NCI-H1930 (cell line): ENCODE results near the gene CALHM1.
A peak's percentile ranks its signal among the peaks of the same experiment; 100 is the strongest.
"Not testable (repeated sequence)": the region's sequence is repeated elsewhere in the genome, so short reads cannot be mapped to it uniquely, and the experiment has no call there.

Source experiments
- DNase-seq, 2 experiments: peaks; one replicate each; lab custom pipeline; 2025; lab: John Stamatoyannopoulos, UW

Gene CALHM1

GRCh38 chr10:103486635-103487409 lies 28.1 kb upstream of the CALHM1 start:
- not testable (repeated sequence) for DNase-seq

GRCh38 chr10:103481974-103482531 lies 23.4 kb upstream of the CALHM1 start:
- DNase-seq: peak; percentile 22 to 27

DNA sequence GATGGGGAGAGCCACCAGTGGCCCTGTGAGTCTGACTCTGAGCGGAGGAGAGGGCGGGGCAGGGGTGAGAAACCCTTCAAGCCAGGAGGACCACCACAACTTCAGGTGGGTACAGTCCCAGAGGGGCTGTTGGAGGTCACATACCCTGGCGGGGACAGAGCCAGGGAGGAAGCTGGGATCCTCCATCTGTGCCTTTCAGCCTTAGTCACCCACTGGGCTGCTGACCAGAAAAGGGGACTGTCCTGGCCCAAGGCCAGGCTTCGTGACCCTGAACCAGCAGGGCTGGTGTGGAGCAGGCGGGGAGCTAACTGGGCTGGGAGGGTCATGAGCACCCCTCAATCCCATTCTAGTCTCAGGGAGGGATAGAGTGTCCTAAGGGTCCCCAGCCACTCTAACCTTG lies 21.8 kb upstream of the CALHM1 start:
- no peak for DNase-seq

- no peak for DNase-seq
Measured at GRCh38 chr10:103479135-103479534, 20.4 kb upstream of the CALHM1 start, which contains the start of gene CALHM3. TSS of gene CALHM3 (minus strand) at chr10:103479240. CDS start at chr10:103479032, 208 bp downstream.

DNA sequence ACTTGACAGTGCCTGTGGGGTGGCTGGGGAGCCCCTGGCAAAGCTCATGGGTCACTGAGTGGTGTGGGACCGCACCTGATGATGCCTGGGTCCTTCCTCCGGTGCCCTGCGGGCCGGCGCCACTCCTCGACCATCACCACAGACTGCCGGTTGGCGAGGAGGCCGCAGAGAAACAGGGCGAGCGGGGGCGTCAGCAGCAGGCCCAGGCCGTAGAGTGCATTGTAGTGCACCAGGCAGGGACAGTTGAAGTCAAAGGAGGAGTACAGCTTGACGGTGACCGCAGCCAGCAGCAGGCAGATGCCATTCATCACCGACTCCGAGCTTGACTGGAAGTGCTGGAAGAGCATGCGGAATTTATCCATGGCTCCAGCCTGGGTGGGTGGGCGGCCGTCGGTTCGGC lies 20.0 kb upstream of the CALHM1 start:
- DNase-seq: no peak

DNA sequence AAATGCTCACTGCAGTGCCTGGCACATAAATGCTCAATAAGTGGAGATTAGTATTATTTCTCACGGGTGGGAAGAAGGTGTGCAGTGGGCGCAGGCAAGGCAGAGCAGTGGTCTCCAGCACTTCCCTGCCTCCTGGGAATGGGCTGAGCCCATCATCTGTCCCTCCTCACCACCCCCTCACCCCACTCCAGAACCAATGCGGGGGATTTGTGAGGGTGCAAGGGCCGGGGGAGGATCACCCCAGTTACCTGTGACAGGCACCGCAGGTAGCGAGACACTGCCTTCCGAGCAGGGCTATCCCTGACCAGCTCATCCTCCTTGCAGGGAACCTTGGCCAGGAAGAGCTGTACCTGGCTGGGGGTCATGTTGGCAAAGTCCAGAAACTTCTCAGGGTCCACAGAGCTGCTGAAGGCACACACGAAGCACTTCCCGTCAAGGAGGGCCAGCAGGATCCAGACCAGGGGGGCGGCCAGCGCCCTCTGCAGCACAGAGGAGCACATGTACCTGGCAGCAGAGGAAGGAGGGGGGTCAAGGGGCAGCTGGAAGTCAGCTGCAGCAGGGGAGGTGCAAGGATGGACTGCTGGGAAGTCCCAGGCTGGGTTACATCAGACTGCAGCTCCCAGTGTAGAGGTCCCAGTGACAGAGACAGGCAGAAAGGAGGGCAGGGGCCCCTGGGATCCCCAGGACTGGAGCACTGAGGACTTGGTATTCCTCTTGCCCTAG lies 17.5 kb upstream of the CALHM1 start:
- DNase-seq: no peak

- no peak for DNase-seq
Measured at GRCh38 chr10:103475437-103475836, 16.7 kb upstream of the CALHM1 start.

DNA sequence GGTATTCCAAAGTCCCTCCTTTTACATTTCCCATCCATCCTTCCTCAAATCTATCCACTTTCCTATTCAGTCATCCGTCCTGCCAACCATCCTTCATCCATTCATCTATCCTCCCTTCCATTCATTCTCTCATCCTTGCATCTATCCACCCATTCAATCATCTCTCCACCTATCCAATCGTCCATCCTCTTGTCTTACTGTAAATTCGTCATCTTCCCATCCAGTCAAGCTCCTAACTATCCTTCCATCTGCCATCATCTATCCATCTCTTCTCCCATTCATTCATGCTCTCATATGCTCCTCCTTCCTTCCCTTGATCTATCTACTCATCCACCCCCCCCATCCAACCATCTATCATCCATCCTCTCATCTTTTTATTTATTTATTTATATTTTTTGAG lies 15.4 kb upstream of the CALHM1 start:
- DNase-seq: no peak

DNA sequence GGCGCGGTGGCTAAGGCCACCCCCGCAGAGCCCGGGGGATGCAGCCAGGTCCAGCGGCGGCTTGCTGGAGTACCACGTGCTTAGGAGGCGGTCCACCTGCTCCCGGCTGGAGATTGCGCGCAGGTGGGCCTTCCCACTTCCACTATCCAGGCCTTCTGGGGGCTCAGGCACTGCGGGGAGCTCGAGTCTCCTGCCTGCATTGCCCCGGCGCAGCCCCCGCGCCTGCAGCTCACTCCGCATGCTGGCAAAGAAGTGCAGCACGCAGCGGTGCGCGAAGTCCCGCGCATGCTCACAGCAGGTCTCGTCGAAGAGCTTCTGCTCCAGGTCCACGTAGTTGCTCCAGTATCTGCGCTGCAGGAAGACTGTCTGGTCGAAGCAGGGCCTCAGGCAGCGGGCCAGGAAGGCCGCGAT lies 14.6 kb upstream of the CALHM1 start:
- no peak for DNase-seq

DNA sequence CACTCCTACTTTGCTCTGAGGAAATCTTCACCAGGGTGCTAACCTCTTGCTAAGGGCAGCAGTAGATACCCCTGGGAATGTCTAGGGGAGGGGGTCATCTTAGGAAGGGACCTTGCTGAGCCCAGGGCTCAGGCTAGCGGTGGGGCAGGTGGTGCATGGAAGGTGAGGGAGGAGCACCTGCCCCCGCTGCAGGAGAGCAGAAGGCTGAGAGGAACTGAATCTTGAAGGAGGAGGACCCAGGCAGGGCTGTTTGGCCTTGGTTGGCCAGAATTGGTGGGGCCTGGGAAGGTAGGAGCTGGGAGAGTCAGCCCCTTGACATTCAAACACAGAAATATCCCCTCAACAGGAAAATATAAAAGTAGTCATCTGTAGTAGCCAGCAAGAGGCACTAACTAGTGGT lies 13.3 kb upstream of the CALHM1 start:
- DNase-seq: no peak

DNA sequence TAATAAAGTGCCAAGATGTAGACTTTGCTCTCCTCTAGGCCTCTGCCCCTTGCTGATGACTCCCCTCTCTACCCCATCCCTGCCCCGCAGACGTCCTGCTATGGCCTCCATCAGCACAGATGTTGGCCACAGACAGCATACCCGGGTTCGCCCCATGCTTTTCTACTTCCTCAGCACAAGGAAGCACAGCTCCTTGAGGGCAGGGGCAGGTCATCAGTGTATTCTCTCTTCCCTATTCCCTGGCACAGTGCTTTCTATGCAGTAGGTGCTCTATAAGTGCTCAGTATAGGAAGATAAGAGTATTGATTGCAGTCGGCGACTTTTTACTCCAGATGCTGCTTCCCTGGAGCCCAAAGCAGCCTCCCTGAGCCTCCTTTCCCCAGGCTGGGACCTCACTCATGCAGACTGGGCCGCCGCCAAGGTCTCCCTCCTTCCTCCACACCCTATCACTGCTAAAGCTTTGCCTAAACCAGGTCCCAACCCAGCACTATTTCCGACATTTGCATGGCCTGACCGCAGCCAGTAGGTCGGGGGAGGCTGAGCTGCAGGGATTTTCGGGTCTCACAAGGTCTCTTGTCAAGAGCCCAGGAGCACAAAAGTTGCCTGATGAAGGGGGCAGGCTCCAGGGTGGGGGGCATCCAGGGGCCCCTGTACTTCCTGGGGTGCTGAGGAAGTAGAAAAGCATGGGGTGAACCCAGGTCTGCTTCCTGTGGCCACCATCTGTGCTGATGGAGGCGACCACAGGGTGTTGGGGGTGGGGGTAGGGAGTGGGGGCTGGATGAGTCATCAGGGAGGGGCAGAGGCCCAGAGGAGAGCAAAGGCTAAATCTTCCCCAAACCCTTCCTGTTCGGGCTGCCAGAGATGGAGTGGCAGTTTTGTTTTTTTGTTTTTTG lies 12.3 kb upstream of the CALHM1 start:
- no peak for DNase-seq

- no peak for DNase-seq
Measured at GRCh38 chr10:103469201-103469600, 10.5 kb upstream of the CALHM1 start.

DNA sequence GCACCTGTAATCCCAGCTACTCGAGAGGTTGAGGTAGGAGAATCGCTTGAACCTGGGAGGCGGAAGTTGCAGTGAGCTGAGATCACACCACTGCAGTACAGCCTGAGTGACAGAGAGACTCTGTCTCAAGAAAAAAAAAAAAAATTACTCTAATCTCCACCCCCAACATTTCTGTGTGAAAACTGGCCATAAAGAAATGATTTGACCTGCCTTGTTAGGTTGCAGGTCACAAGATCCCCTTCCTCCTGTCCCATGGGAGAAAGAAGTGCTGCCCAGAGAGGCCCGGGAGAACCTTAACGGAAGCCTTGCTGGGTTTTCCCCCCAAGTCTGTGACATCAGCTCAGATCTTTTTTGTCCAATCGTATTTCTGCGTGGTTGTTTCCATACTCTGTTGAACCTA lies 8.7 kb upstream of the CALHM1 start:
- no peak for DNase-seq

DNA sequence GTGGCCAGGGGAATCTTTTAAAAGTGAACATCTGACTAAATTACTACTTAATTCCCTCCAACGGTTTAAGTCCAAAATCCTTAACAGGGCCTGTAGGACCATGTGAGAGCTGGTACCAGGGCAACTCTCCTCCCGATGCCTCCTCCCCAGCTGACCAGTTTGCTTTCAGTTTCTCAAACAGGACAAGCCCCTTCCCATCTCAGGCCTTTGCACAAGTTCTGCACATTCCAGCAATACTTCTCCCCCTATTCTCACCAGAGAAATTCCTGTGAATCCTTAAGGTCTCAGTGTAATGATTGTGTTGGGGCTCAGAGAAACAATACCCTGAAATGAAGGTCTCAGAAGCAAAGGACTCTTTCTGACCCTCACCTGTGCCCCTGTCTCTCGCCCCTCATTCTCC lies 8.0 kb upstream of the CALHM1 start:
- no peak for DNase-seq

GRCh38 chr10:103465411-103466179 lies 6.9 kb upstream of the CALHM1 start:
- DNase-seq: no peak

GRCh38 chr10:103463499-103463898 lies 4.8 kb upstream of the CALHM1 start:
- no peak for DNase-seq

- DNase-seq: no peak
Measured at GRCh38 chr10:103459615-103460014, 915 bp upstream of the CALHM1 start.

DNA sequence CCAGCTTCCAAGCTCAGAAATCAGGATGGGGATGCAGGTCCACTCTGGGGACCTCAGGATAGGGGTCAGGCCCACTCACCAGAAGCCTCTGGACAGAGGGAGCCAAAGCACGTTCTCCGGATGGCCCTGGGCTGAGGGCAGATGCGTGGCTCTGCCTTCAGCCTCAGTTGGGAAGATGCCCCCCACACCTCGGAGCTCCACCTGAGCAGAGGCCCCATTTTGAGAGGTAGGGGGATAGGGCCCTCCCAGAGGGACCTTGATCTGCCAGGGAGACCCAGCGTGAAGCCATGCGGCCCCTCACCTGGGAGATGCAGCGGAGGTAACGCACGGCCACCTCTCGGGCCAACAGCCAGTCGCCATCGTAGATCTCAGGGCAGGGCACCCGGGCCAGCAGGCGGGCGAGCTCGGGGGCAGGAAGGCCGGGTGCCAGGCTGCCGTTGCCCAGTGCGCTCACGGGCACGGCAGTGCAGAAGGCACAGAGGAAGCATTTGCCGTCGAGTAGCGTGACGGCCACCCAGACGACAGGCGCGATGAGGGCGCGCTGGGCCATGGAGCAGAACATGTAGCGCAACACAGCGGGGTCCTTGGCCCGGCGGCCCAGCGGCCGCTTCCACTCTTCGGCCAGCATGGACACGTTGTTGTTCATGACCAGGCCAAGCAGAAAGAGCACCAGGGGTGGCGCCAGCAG lies 660 bp downstream of the CALHM1 start:
- DNase-seq: no peak

GRCh38 chr10:103457176-103457712 lies 1.5 kb downstream of the CALHM1 start:
- DNase-seq: no peak

- no peak for DNase-seq
Measured at GRCh38 chr10:103456074-103456660, 2.5 kb downstream of the CALHM1 start.
